ENCODE results near the gene KNTC1.
A peak's percentile ranks its signal among the peaks of the same experiment; 100 is the strongest.
"Not testable (repeated sequence)": the region's sequence is repeated elsewhere in the genome, so short reads cannot be mapped to it uniquely, and the experiment has no call there.

The KNTC1 gene

GRCh38 chr12:122513028-122513427 lies 14.0 kb upstream of the KNTC1 start:
- DNase-seq = not testable (repeated sequence)

- no peak for DNase-seq
Measured at GRCh38 chr12:122513660-122514059, 13.4 kb upstream of the KNTC1 start.

- no peak for DNase-seq
Measured at GRCh38 chr12:122515275-122515674, 11.8 kb upstream of the KNTC1 start.

GRCh38 chr12:122516544-122517361 lies 10.3 kb upstream of the KNTC1 start:
- DNase-seq = no peak

GRCh38 chr12:122517877-122518276 lies 9.2 kb upstream of the KNTC1 start:
- no peak for DNase-seq

- DNase-seq = no peak
Measured at GRCh38 chr12:122518908-122519307, 8.1 kb upstream of the KNTC1 start.

GRCh38 chr12:122519418-122519817 lies 7.6 kb upstream of the KNTC1 start:
- no peak for DNase-seq

GRCh38 chr12:122520676-122521075 lies 6.4 kb upstream of the KNTC1 start:
- DNase-seq = no peak

- no peak for DNase-seq
Measured at GRCh38 chr12:122523280-122523679, 3.8 kb upstream of the KNTC1 start.

- DNase-seq = no peak
Measured at GRCh38 chr12:122523846-122524718, 3.0 kb upstream of the KNTC1 start.

- peak; percentile 3 for DNase-seq
Measured at GRCh38 chr12:122527478-122527944, 462 bp downstream of the KNTC1 start.

- no peak for DNase-seq
Measured at GRCh38 chr12:122528582-122528981, 1.5 kb downstream of the KNTC1 start.

GRCh38 chr12:122528992-122529391 lies 1.9 kb downstream of the KNTC1 start:
- DNase-seq = no peak

GRCh38 chr12:122533856-122534255 lies 6.8 kb downstream of the KNTC1 start:
- DNase-seq = no peak

GRCh38 chr12:122537021-122537420 lies 10.0 kb downstream of the KNTC1 start:
- no peak for DNase-seq

GRCh38 chr12:122538496-122538895 lies 11.4 kb downstream of the KNTC1 start:
- no peak for DNase-seq

GRCh38 chr12:122544537-122544936 lies 17.5 kb downstream of the KNTC1 start:
- DNase-seq = no peak

GRCh38 chr12:122545855-122546254 lies 18.8 kb downstream of the KNTC1 start:
- DNase-seq = no peak

- no peak for DNase-seq
Measured at GRCh38 chr12:122547330-122547729, 20.3 kb downstream of the KNTC1 start.

GRCh38 chr12:122558745-122559641 lies 31.9 kb downstream of the KNTC1 start:
- no peak for DNase-seq

- DNase-seq = no peak
Measured at GRCh38 chr12:122560138-122560537, 33.1 kb downstream of the KNTC1 start.

GRCh38 chr12:122563361-122563760 lies 36.3 kb downstream of the KNTC1 start:
- no peak for DNase-seq

- not testable (repeated sequence) for DNase-seq
Measured at GRCh38 chr12:122566816-122567215, 39.8 kb downstream of the KNTC1 start.
